Liver (tissue), 9 donors: Measurements from ENCODE around the gene DAZL. TPM values are rescaled to one million over a fixed set of nuclear protein-coding genes. Genes with fewer than 3 reads are reported as not detected.

Source experiments
- DNase-seq: peaks from one replicate; pipeline ENCODE4 v3.0.0-alpha.2; 2017; ENCODE audit warnings: low spot score
- H3K27ac ChIP-seq, 2 donors: one replicate each; pipeline ENCODE4 v1.7.0; 2013; ENCODE audit warnings: inconsistent platforms in 2 of 2, low read length in 2 of 2, control low read depth in 1 of 2, low read depth in 1 of 2, mild to moderate bottlenecking in 1 of 2
- H3K27me3 ChIP-seq, 4 donors: one replicate each; pipeline versions ENCODE4 v1.6.1 to v1.7.0; 2013; ENCODE audit warnings: low read length in 3 of 4, inconsistent platforms in 1 of 4, mild to moderate bottlenecking in 1 of 4, moderate library complexity in 1 of 4; ENCODE audit not compliant: control insufficient read depth in 4 of 4, insufficient read depth in 4 of 4
- H3K36me3 ChIP-seq, 4 donors: one replicate each; pipeline versions ENCODE4 v1.6.1 to v1.7.0; 2013; ENCODE audit warnings: low read length in 3 of 4, mild to moderate bottlenecking in 3 of 4, low read depth in 1 of 4, moderate library complexity in 1 of 4; ENCODE audit not compliant: control insufficient read depth in 4 of 4, insufficient read depth in 3 of 4
- H3K4me1 ChIP-seq, 4 donors: one replicate each; pipeline versions ENCODE4 v1.6.1 to v1.7.0; 2013; ENCODE audit warnings: low read length in 3 of 4, mild to moderate bottlenecking in 3 of 4, moderate library complexity in 1 of 4; ENCODE audit not compliant: control insufficient read depth in 4 of 4, insufficient read depth in 4 of 4
- H3K4me3 ChIP-seq, 3 donors: one replicate each; pipeline versions ENCODE4 v1.6.1 to v1.7.0; 2013; ENCODE audit warnings: low read length in 3 of 3, control low read depth in 1 of 3, low read depth in 1 of 3, mild to moderate bottlenecking in 1 of 3
- H3K9ac ChIP-seq, 2 donors: one replicate each; pipeline ENCODE4 v1.7.0; 2013; ENCODE audit warnings: low read length in 2 of 2, mild to moderate bottlenecking in 2 of 2, moderate library complexity in 2 of 2, control low read depth in 1 of 2, low read depth in 1 of 2
- H3K9me3 ChIP-seq, 4 donors: one replicate each; pipeline versions ENCODE4 v1.6.1 to v1.7.0; 2013; ENCODE audit warnings: low read length in 3 of 4; ENCODE audit not compliant: control insufficient read depth in 4 of 4
- CTCF ChIP-seq: fragments of 150-350 bp; IDR thresholded peaks from 2 replicates; pipeline ENCODE4 v1.5.1; 2017; ENCODE audit warnings: improper control_type of control experiment, low read depth, low read length; ENCODE audit not compliant: missing input control
- EGR1 ChIP-seq, 2 donors: IDR thresholded peaks; 2 replicates each; pipeline ENCODE4 v1.6.1; 2016 to 2018; ENCODE audit warnings: antibody characterized with exemption in 2 of 2, low read depth in 2 of 2
- FOXA1 ChIP-seq: IDR thresholded peaks from 2 replicates; pipeline ENCODE4 v1.6.1; 2016; ENCODE audit warnings: antibody characterized with exemption
- FOXA2 ChIP-seq: IDR thresholded peaks from 2 replicates; pipeline ENCODE4 v1.6.1; 2016; ENCODE audit warnings: antibody characterized with exemption
- GABPA ChIP-seq, 2 donors: IDR thresholded peaks in 1 of 2; conservative IDR thresholded peaks in 1 of 2; 2 replicates each; pipeline ENCODE4 v1.6.1; 2016; ENCODE audit warnings: antibody characterized with exemption in 2 of 2, mild to moderate bottlenecking in 1 of 2, moderate library complexity in 1 of 2
- HNF4A ChIP-seq, 2 donors: conservative IDR thresholded peaks; 2 replicates each; pipeline ENCODE4 v1.6.1; 2016; ENCODE audit warnings: antibody characterized with exemption in 2 of 2, mild to moderate bottlenecking in 2 of 2
- JUND ChIP-seq, 2 donors: IDR thresholded peaks; 2 replicates each; pipeline ENCODE4 v1.6.1; 2016; ENCODE audit warnings: antibody characterized with exemption in 2 of 2
- NR2F2 ChIP-seq: IDR thresholded peaks from 2 replicates; pipeline ENCODE4 v1.6.1; 2016; ENCODE audit warnings: antibody characterized with exemption
- RAD21 ChIP-seq, 2 donors: IDR thresholded peaks; 2 replicates each; pipeline ENCODE4 v1.6.1; 2016; ENCODE audit warnings: antibody characterized with exemption in 2 of 2, mild to moderate bottlenecking in 2 of 2
- RXRA ChIP-seq, 2 donors: IDR thresholded peaks; 2 replicates each; pipeline ENCODE4 v1.6.1; 2017 to 2018; ENCODE audit warnings: antibody characterized with exemption in 2 of 2, mild to moderate bottlenecking in 1 of 2
- SP1 ChIP-seq: IDR thresholded peaks from 2 replicates; pipeline ENCODE4 v1.6.1; 2018; ENCODE audit warnings: antibody characterized with exemption, mild to moderate bottlenecking
- TAF1 ChIP-seq: conservative IDR thresholded peaks from 2 replicates; pipeline ENCODE4 v1.6.1; 2016; ENCODE audit warnings: antibody characterized with exemption, mild to moderate bottlenecking
- YY1 ChIP-seq: IDR thresholded peaks from 2 replicates; pipeline ENCODE4 v1.6.1; 2016; ENCODE audit warnings: antibody characterized with exemption, mild to moderate bottlenecking
- ZBTB33 ChIP-seq: IDR thresholded peaks from 2 replicates; pipeline ENCODE4 v1.6.1; 2016; ENCODE audit warnings: antibody characterized with exemption
- WGBS: extraction: QIAGEN DNeasy Blood & Tissue Kit; methylation state at CpG from one replicate; pipeline ENCODE4 v1.1.7; 2013; 5-methylcytosine and 5-hydroxymethylcytosine counted together
- polyA plus RNA-seq, 2 donors: library from polyadenylated mRNA; stranded (reverse) in 1 of 2; unstranded in 1 of 2; fragments of 200-250 nt in 1 of 2; fragments of >200 nt in 1 of 2; fragmentation: Nextera tagmentation in 1 of 2; extraction: Ambion mirVana in 1 of 2; gene quantifications; one replicate each; pipeline versions ENCODE4 v1.2.1 to v1.2.3, GENCODE V29; 2013 to 2015
- total RNA-seq, 2 donors: library from RNA; depleted of rRNA; stranded (reverse); fragments of >200 nt; gene quantifications; one replicate each; pipeline ENCODE4 v1.2.3, GENCODE V29; 2014
- TF ChIP-seq, protein P1 (sequence below): IDR thresholded peaks from 2 replicates; pipeline ENCODE4 v1.6.1; 2016; ENCODE audit warnings: antibody characterized with exemption
- TF ChIP-seq, protein P2 (sequence below): IDR thresholded peaks from 2 replicates; pipeline ENCODE4 v1.6.1; 2016; ENCODE audit warnings: antibody characterized with exemption
- donor health status: healthy.
- donor health status: healthy.
- donor health status: healthy.
- donor health status: healthy.
- donor health status: healthy.

DAZL gene
- total and polyA plus RNA-seq, 4 donors: not detected

DNA sequence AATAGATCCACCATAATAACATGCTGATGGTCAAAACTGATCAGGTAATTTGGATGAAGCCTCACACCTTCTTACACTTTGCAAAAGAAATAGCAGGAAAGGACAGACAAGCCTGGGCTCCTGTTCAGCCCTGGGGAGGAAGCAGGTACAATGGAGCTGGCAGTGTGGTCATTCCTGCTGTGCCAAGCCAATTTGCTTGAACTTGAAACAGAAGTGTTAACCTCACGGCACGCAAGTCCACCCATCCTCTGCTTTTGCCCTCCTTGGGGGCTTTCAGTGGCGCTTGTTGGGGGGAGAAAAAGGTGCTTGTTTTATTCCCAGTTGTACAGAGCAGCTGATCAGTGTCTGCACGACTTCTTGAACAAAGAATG lies 54.9 kb downstream of the DAZL start:
- Histone ChIP-seq H3K27ac (no peak overlapping the region), H3K9ac (no peak overlapping the region), H3K4me3 (peak overlapping the region; percentile 16 to 28 (median 25)), H3K9me3 (no peaks in the 10 kb centered on the region), H3K36me3 (no peaks in the 10 kb centered on the region), H3K4me1 (peaks cover 0 to 8% (median 5%) of the 10 kb centered on the region in 4 donors), H3K27me3 (no peaks in the 10 kb centered on the region)
- WGBS: 23% methylated on average over 4 of the region's 4 CpGs
- TF ChIP-seq RXRA (IDR thresholded peaks at IDR 0.05) (peak in 1 of 2 donors; percentile 1), JUND (IDR thresholded peaks at IDR 0.05) (no peak)
- DNase-seq: no peak

DNA sequence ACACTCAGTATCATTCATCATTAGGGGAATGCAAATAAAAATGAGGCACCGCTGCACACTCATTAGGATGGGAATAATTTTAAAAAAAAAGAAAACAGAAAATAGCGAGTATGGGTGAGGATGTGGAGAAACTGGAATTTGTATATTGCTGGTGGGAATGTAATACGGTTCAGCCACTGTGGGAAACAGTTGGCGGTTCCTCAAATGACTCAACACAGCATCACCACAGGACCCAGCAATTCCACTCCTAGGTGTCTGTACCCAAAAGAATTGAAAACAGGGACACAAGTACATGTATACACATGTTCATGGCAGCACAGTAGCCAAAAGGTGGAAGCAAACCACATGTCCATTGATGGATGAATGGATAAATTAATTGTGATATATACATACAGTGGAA lies 56.5 kb downstream of the DAZL start:
- WGBS: 92% methylated on average over 4 of the region's 4 CpGs

More for the DNA sequence above, 56.5 kb downstream of the DAZL start:
- H3K27ac ChIP-seq: no peak overlapping the region
- no peaks in the 10 kb centered on the region for H3K36me3 ChIP-seq
- DNase-seq: no peak
- H3K9ac ChIP-seq: no peak overlapping the region
- H3K4me1 ChIP-seq: peaks cover 0 to 8% (median 5%) of the 10 kb centered on the region in 4 donors
- no peaks in the 10 kb centered on the region for H3K27me3 ChIP-seq
- TF ChIP-seq RAD21 (IDR thresholded peaks at IDR 0.05) (no peak), EGR1 (IDR thresholded peaks at IDR 0.05; ENCODE audit: low read depth in 2 of 2) (no peak), GABPA (IDR thresholded peaks at IDR 0.05 in 1 of 2, conservative IDR thresholded peaks at IDR 0.05 in 1 of 2) (no peak), RXRA (IDR thresholded peaks at IDR 0.05) (no peak), ZBTB33 (no peak), SP1 (no peak), FOXA1 (no peak), TAF1 (no peak), HNF4A (conservative IDR thresholded peaks at IDR 0.05) (no peak), CTCF (no peak), JUND (IDR thresholded peaks at IDR 0.05) (no peak), YY1 (no peak), FOXA2 (no peak), NR2F2 (no peak)
- TF ChIP-seq, protein P1, sequence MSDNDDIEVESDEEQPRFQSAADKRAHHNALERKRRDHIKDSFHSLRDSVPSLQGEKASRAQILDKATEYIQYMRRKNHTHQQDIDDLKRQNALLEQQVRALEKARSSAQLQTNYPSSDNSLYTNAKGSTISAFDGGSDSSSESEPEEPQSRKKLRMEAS: no peak
- TF ChIP-seq, protein P2, sequence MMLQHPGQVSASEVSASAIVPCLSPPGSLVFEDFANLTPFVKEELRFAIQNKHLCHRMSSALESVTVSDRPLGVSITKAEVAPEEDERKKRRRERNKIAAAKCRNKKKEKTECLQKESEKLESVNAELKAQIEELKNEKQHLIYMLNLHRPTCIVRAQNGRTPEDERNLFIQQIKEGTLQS: no peak
- no peaks in the 10 kb centered on the region for H3K9me3 ChIP-seq
- H3K4me3 ChIP-seq: no peak overlapping the region
